K562 (cell line): Measurements from ENCODE around the gene VEZF1. TPM values are rescaled to one million over a fixed set of nuclear protein-coding genes. Genes with fewer than 3 reads are reported as not detected.

Experiments
- CHCHD3 ChIP-seq: fragments of 250-450 bp; sonication (Bioruptor Pico); IDR thresholded peaks from 2 replicates; pipeline ENCODE4 v2.1.2; 2022; ENCODE audit warnings: mild to moderate bottlenecking
- CXXC5 ChIP-seq: fragments of 250-450 bp; sonication (Bioruptor Pico); IDR thresholded peaks from 2 replicates; pipeline ENCODE4 v1.8.0; 2022; ENCODE audit warnings: inconsistent platforms, mild to moderate bottlenecking, moderate library complexity
- FOXA3 ChIP-seq, 2 experiments: fragments of 450-650 bp in 1 of 2; sonication (generic) in 1 of 2; formaldehyde crosslinking; IDR thresholded peaks in 1 of 2; conservative IDR thresholded peaks in 1 of 2; 2 replicates each; pipeline versions ENCODE4 v1.4.0 to v1.8.0; 2020 to 2022; ENCODE audit warnings: mild to moderate bottlenecking in 2 of 2, missing genetic modification reagents in 1 of 2
- IRF2 ChIP-seq: sonication (generic); formaldehyde crosslinking; IDR thresholded peaks from 2 replicates; pipeline ENCODE4 v1.8.1; 2022; ENCODE audit warnings: mild to moderate bottlenecking, missing genetic modification reagents
- IRF9 ChIP-seq: fragments of 450-650 bp; IDR thresholded peaks from 2 replicates; pipeline ENCODE4 v1.6.1; 2016; ENCODE audit warnings: missing biosample characterization, missing genetic modification characterization
- KDM1A ChIP-seq, 2 experiments: fragments of 450-650 bp; IDR thresholded peaks; 2 replicates each; pipeline ENCODE4 v1.6.1; 2016; ENCODE audit warnings: mild to moderate bottlenecking in 2 of 2
- NCOA1 ChIP-seq: fragments of 450-650 bp; IDR thresholded peaks from 2 replicates; pipeline ENCODE4 v1.6.1; 2016; ENCODE audit warnings: low read depth
- NCOA2 ChIP-seq, 2 experiments: fragments of 450-650 bp; IDR thresholded peaks; 2 replicates each; pipeline ENCODE4 v1.6.1; 2018; ENCODE audit warnings: mild to moderate bottlenecking in 2 of 2, moderate library complexity in 1 of 2; ENCODE audit not compliant: partially characterized antibody in 2 of 2
- NFYB ChIP-seq: IDR thresholded peaks from 2 replicates; pipeline ENCODE4 v1.6.1; 2011; ENCODE audit warnings: mild to moderate bottlenecking, moderate library complexity; ENCODE audit not compliant: insufficient read length; ENCODE audit errors: extremely low read depth
- PATZ1 ChIP-seq: fragments of 250-450 bp; sonication (Bioruptor Pico); IDR thresholded peaks from 2 replicates; pipeline ENCODE4 v1.5.0; 2020; ENCODE audit warnings: mild to moderate bottlenecking, borderline replicate concordance
- PCBP2 ChIP-seq: fragments of 200-400 bp; formaldehyde crosslinking; IDR thresholded peaks from 2 replicates; pipeline ENCODE4 v1.6.1; 2018; ENCODE audit warnings: low read length, low read depth, mild to moderate bottlenecking, moderate library complexity; ENCODE audit not compliant: poor library complexity, severe bottlenecking
- PYGO2 ChIP-seq: fragments of 450-650 bp; IDR thresholded peaks from 2 replicates; pipeline ENCODE4 v1.6.1; 2016; ENCODE audit warnings: mild to moderate bottlenecking, missing genetic modification characterization, moderate library complexity, missing compliant biosample characterization
- RAD51 ChIP-seq: fragments of 450-650 bp; IDR thresholded peaks from 2 replicates; pipeline ENCODE4 v1.7.1; 2016; ENCODE audit warnings: low read depth, mild to moderate bottlenecking, borderline replicate concordance
- SAP30 ChIP-seq: fragments of 200-600 bp; sonication (generic); IDR thresholded peaks from 2 replicates; pipeline ENCODE4 v1.6.1; 2012; ENCODE audit warnings: borderline replicate concordance, low read depth, mild to moderate bottlenecking, moderate library complexity, low read length, control low read depth, inconsistent platforms; ENCODE audit not compliant: insufficient read depth, poor library complexity, severe bottlenecking
- TAF7 ChIP-seq: fragments of 450-650 bp; IDR thresholded peaks from 2 replicates; pipeline ENCODE4 v1.6.1; 2016; ENCODE audit warnings: missing genetic modification characterization, missing compliant biosample characterization
- TGIF2 ChIP-seq: sonication (generic); formaldehyde crosslinking; IDR thresholded peaks from 2 replicates; pipeline ENCODE4 v1.8.1; 2022; ENCODE audit warnings: mild to moderate bottlenecking, missing genetic modification reagents, moderate library complexity
- ZEB2 ChIP-seq: fragments of 450-650 bp; IDR thresholded peaks from 2 replicates; pipeline ENCODE4 v1.6.1; 2016
- ZNF134 ChIP-seq: fragments of 250-450 bp; sonication (Bioruptor Pico); conservative IDR thresholded peaks from 2 replicates; pipeline ENCODE4 v1.4.0; 2020
- ZNF316 ChIP-seq: fragments of 450-650 bp; IDR thresholded peaks from 2 replicates; pipeline ENCODE4 v1.6.1; 2016
- ZNF583 ChIP-seq: fragments of 250-450 bp; sonication (Bioruptor Pico); IDR thresholded peaks from 2 replicates; pipeline ENCODE4 v1.4.0; 2020
- ZNF717 ChIP-seq: fragments of 250-450 bp; sonication (Bioruptor Pico); IDR thresholded peaks from 2 replicates; pipeline ENCODE4 v1.5.0; 2021
- ZNF785 ChIP-seq: fragments of 250-450 bp; sonication (Bioruptor Pico); IDR thresholded peaks from 2 replicates; pipeline ENCODE4 v1.4.0; 2020; ENCODE audit warnings: mild to moderate bottlenecking
- polyA plus RNA-seq, 8 experiments: library from polyadenylated mRNA; depleted of rRNA in 4 of 8; stranded (reverse) in 5 of 8; unstranded in 3 of 8; fragments of >200 nt; fragmentation: Nextera tagmentation in 2 of 8; fragmentation: Illumina TruSeq in 1 of 8; extraction: Ambion mirVana in 2 of 8; extraction: Trizol in 1 of 8; gene quantifications; 2 replicates each; pipeline versions ENCODE4 v1.2.1 to v1.2.3, GENCODE V29; 2011 to 2014; ENCODE audit warnings: inconsistent platforms in 1 of 8, missing spikeins in 1 of 8
- total RNA-seq, 7 experiments: library from RNA; depleted of rRNA in 6 of 7; stranded (reverse); fragments of >200 nt in 6 of 7; fragmentation: Illumina TruSeq in 2 of 7; extraction: Trizol in 2 of 7; gene quantifications; 2 replicates each; pipeline versions ENCODE4 v1.2.1 to v1.2.3, GENCODE V29; 2011 to 2021; ENCODE audit warnings: low replicate concordance in 1 of 7
- TF ChIP-seq, protein P1 (sequence below): fragments of 250-450 bp; sonication (Bioruptor Pico); IDR thresholded peaks from 2 replicates; pipeline ENCODE4 v1.4.0; 2020
- TF ChIP-seq, protein P2 (sequence below): fragments of 250-450 bp; sonication (Bioruptor Pico); IDR thresholded peaks from 2 replicates; pipeline ENCODE4 v1.5.1; 2021; ENCODE audit warnings: mild to moderate bottlenecking

VEZF1 gene
- total and polyA plus RNA-seq, 9 of the 15 experiments (the other 6 are each of a cell fraction or from before 2014, with no cell fraction given): 9.5 to 33.4 (median 22.1) TPM

DNA sequence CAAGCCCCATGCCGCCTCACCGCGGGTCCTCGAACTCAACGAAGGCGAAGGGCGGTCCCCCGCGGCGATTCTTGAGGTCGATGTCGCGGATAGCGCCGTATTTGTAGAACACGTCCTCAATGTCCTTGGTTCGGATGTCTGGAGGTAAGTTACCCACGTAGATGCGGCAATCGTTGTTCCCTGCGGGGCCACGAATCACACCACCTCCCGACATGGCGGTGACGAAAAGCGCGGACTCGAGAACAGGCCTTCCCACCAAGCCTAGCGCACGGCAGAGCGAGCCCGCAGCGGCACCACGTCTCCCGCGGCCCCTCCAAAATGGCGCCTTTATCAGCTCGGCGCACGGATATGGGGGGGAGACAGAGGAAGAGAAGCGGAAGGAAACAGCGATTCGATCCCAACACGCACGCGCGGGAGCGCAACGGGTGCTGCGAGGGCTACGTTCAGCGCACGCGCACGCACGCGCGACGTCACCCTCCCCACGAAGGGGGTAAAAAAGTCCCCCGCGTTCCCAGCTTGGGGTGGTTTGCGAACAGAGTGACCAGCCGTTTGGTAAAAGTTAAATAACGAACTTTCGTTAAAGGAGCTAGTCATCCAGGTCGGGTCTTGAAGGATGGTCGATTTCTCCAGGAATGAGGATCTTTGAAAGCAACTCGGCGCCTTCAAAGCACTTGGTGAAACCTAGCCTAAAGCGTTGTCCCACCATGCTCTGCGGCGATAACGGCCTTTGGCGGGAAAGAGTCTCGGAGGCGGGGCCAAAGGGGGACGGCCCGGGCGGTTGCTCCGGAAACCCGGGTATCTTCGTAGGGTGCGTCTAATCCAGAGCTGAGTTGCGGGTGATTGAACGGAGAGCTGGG lies 19.1 kb upstream of the VEZF1 start, which contains the start of gene SRSF1 (continued):
- TF ChIP-seq PATZ1 (no peak), RAD51 (0 out of 2 replicates have a peak, but pooled peaks have one; percentile 9), ZNF134 (CRISPR knock-in tag) (no peak), SAP30 (no peak), NFYB (no peak), FOXA3 (CRISPR knock-in tag; conservative IDR thresholded peaks at IDR 0.05 in 1 of 2, IDR thresholded peaks at IDR 0.05 in 1 of 2) (no peak), NCOA1 (no peak; the same call in 1 of the 2 replicates), ZEB2 (no peak), ZNF583 (no peak), TAF7 (peak; percentile 86), ZNF316 (no peak), PCBP2 (no peak), IRF2 (CRISPR knock-in tag) (no peak), ZNF717 (CRISPR knock-in tag) (no peak), ZNF785 (CRISPR knock-in tag) (no peak), KDM1A (IDR thresholded peaks at IDR 0.05) (no peak), TGIF2 (no peak; the same call in 1 of the 2 replicates), IRF9 (tag) (no peak), NCOA2 (IDR thresholded peaks at IDR 0.05; ENCODE audit: partially characterized antibody in 2 of 2) (no peak), CHCHD3 (no peak; the same call in 1 of the 2 replicates), CXXC5 (CRISPR knock-in tag) (peak; percentile 98), PYGO2 (tag) (0 out of 2 replicates have a peak, but pooled peaks have one; percentile 10)
- TF ChIP-seq, protein P1, sequence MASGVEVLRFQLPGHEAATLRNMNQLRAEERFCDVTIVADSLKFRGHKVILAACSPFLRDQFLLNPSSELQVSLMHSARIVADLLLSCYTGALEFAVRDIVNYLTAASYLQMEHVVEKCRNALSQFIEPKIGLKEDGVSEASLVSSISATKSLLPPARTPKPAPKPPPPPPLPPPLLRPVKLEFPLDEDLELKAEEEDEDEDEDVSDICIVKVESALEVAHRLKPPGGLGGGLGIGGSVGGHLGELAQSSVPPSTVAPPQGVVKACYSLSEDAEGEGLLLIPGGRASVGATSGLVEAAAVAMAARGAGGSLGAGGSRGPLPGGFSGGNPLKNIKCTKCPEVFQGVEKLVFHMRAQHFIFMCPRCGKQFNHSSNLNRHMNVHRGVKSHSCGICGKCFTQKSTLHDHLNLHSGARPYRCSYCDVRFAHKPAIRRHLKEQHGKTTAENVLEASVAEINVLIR (CRISPR knock-in tag): peak; percentile 78
- TF ChIP-seq, protein P2, sequence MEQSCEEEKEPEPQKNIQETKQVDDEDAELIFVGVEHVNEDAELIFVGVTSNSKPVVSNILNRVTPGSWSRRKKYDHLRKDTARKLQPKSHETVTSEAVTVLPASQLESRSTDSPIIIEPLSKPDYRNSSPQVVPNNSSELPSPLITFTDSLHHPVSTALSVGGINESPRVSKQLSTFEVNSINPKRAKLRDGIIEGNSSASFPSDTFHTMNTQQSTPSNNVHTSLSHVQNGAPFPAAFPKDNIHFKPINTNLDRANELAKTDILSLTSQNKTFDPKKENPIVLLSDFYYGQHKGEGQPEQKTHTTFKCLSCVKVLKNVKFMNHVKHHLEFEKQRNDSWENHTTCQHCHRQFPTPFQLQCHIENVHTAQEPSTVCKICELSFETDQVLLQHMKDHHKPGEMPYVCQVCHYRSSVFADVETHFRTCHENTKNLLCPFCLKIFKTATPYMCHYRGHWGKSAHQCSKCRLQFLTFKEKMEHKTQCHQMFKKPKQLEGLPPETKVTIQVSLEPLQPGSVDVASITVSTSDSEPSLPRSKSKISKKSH (CRISPR knock-in tag): no peak
